ENCODE results near the gene ASIC2. TPM values are rescaled to one million over a fixed set of nuclear protein-coding genes. Genes with fewer than 3 reads are reported as not detected.
A peak's percentile ranks its signal among the peaks of the same experiment; 100 is the strongest.

The ASIC2 gene
- total RNA-seq, 1 experiment from 2014 or later, result 0.11 TPM

DNA sequence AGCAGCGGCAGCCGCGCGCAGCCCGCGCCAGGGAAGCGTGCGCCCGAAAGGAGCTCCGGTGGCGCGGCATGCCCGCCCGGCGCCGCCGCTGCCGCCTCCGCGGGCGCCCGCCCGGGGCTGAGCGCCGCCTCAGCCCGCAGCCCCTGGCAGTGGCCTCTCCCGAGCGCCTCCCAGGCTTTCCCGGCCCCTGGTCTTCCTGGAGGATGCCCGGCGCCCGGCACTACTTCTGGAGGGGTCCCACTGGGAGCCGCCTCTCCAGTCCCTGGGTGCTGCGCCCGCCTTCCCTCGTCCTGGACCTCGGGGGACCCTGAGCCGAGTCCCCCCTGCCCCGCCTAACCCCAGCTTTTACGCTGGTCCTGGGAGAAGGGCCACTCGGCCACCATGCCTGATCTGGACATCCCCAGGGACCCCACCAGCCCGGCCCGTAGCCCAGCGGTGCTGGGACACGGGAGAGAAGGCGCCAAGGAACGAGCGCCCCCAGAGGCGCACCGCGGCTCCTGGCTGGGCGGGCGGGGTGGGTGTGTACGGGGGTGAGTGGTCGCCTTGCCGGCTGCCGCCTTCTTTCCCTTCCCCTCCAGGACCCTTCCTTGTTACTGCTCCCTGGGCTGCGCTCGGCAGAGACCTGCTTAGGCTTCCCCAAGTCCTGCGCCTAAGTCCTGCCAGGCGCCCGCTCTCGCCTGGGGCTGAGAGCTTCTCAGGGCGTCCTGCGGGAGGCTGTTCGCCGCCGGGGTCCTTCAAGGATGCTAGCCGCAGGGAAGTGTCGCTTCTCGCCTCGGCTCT lies 704 bp downstream of the ASIC2 start:
- Histone ChIP-seq H3F3A (ENCODE audit: low read length, unreplicated experiment) (no peaks in the 10 kb centered on the region), H3K36me3 (ENCODE audit: low read depth, low read length) (no peaks in the 10 kb centered on the region), H3K4me1 (ENCODE audit: insufficient read depth, low read length) (no peaks in the 10 kb centered on the region), H3K9me2 (replicated peaks; ENCODE audit: low read length) (no peaks in the 10 kb centered on the region), H2AFZ (ENCODE audit: low read length) (0 out of 2 replicates have a peak overlapping the region, but pooled peaks have one; percentile 42), H3K4me2 (ENCODE audit: low read length) (peak overlapping the region; percentile 76), H3K79me2 (ENCODE audit: low read length) (no peaks in the 10 kb centered on the region), H3K9ac (ENCODE audit: low read length) (no peak overlapping the region), H3K9me3 (ENCODE audit: low read length) (no peaks in the 10 kb centered on the region), H3K4me3 (ENCODE audit: low read length) (peak overlapping the region; percentile 64), H3K27ac (ENCODE audit: low read length) (no peak overlapping the region), H3K27me3 (ENCODE audit: low read length) (peaks cover 8% of the 10 kb centered on the region; the same call in 1 of the 2 replicates), H4K20me1 (ENCODE audit: low read length) (no peaks in the 10 kb centered on the region)
- ATAC-seq (no peak), DNase-seq (no peak)
- BruUV-seq (replicated peaks), result no TSS peak
- intact Hi-C loops (cut with micrococcal nuclease), result no loop called here
- CTCF ChIA-PET, result no interaction called here
- TF ChIP-seq EZH2phosphoT487 (IDR thresholded peaks at IDR 0.05; ENCODE audit: borderline replicate concordance, low read length) (no peak), EZH2 (IDR thresholded peaks at IDR 0.05; ENCODE audit: low read length, unreplicated experiment) (no peak)
- TF ChIP-seq, protein P1, sequence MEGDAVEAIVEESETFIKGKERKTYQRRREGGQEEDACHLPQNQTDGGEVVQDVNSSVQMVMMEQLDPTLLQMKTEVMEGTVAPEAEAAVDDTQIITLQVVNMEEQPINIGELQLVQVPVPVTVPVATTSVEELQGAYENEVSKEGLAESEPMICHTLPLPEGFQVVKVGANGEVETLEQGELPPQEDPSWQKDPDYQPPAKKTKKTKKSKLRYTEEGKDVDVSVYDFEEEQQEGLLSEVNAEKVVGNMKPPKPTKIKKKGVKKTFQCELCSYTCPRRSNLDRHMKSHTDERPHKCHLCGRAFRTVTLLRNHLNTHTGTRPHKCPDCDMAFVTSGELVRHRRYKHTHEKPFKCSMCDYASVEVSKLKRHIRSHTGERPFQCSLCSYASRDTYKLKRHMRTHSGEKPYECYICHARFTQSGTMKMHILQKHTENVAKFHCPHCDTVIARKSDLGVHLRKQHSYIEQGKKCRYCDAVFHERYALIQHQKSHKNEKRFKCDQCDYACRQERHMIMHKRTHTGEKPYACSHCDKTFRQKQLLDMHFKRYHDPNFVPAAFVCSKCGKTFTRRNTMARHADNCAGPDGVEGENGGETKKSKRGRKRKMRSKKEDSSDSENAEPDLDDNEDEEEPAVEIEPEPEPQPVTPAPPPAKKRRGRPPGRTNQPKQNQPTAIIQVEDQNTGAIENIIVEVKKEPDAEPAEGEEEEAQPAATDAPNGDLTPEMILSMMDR (conservative IDR thresholded peaks at IDR 0.05; ENCODE audit: low read depth, low read length), result no peak; the same call in 1 of the 2 replicates
- POLR2A ChIA-PET (ENCODE audit: unreplicated experiment), result no interaction called here

DNA sequence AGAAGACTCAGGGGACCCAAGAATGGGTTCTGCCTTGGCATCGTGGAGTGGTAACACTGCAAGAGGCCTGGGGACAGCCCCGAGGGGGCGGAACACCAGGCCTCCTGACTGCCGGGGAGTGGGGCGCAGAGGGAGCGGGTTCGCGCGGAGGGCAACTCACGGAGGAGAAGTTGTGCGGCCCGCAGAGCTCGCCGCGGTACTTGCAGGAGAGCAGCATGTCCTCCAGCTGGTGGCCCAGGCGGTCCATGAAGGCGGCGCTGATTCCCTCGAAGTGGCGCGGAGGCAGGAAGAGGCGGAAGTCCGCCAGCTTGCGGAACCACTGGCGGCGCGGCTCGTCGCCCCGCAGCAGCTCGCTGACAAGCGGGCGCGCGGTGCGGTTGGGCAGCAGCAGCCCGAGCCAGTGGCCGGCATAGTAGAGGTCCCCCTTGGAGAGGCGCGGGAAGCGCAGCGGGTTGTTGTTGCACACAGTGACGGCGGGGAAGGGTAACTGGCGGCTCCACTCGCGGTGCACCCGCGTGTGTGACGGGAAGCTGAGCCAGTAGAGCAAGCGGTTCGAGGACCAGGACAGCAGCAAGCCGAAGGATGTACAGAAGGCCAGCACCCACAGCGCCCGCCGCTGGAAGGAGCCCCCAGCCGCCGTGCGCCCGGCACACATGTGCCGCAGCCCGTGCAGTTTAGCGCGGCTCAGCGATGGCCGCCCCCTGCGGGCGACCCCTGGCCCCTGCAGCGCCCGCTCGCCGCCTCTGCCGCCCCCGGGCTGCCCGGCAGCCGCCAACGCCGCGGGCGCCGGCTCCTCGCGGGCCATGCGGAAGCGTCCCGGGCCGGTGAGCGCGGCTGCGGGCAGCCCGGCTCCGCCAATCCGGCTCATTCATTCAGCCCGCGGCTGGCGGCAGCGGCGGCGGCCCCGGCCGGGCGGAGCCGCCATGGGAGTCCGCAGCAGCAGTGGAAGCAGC lies 1.6 kb downstream of the ASIC2 start:
- ATAC-seq (no peak), DNase-seq (no peak)
- TF ChIP-seq EZH2 (IDR thresholded peaks at IDR 0.05; ENCODE audit: low read length, unreplicated experiment), result no peak
- TF ChIP-seq, protein P1 (conservative IDR thresholded peaks at IDR 0.05; ENCODE audit: low read depth, low read length), result no peak
- no peak for TF ChIP-seq EZH2phosphoT487 (IDR thresholded peaks at IDR 0.05; ENCODE audit: borderline replicate concordance, low read length)
- no peaks in the 10 kb centered on the region for H3K36me3 ChIP-seq (ENCODE audit: low read depth, low read length)
- H3K27me3 ChIP-seq (ENCODE audit: low read length), result peaks cover 8% of the 10 kb centered on the region; the same call in 1 of the 2 replicates
- H3K9me2 ChIP-seq (replicated peaks; ENCODE audit: low read length), result no peaks in the 10 kb centered on the region
- CTCF ChIA-PET, result no interaction called here
- H3K4me1 ChIP-seq (ENCODE audit: insufficient read depth, low read length), result no peaks in the 10 kb centered on the region
- no peaks in the 10 kb centered on the region for H3F3A ChIP-seq (ENCODE audit: low read length, unreplicated experiment)
- no peak overlapping the region for H3K4me3 ChIP-seq (ENCODE audit: low read length)
- BruUV-seq (replicated peaks), result no TSS peak
- no peaks in the 10 kb centered on the region for H3K79me2 ChIP-seq (ENCODE audit: low read length)
- no peak overlapping the region for H3K9ac ChIP-seq (ENCODE audit: low read length)
- H2AFZ ChIP-seq (ENCODE audit: low read length), result no peak overlapping the region
- H4K20me1 ChIP-seq (ENCODE audit: low read length), result no peaks in the 10 kb centered on the region
- H3K9me3 ChIP-seq (ENCODE audit: low read length), result no peaks in the 10 kb centered on the region
- no peak overlapping the region for H3K27ac ChIP-seq (ENCODE audit: low read length)
- no peak overlapping the region for H3K4me2 ChIP-seq (ENCODE audit: low read length)
- intact Hi-C loops (cut with micrococcal nuclease), result no loop called here
- POLR2A ChIA-PET (ENCODE audit: unreplicated experiment), result no interaction called here
